H7 (cell line): ENCODE results near the gene ZNF224. TPM values are rescaled to one million over a fixed set of nuclear protein-coding genes. Genes with fewer than 3 reads are reported as not detected.

Source experiments
- DNase-seq: peaks from one replicate; pipeline ENCODE4 v3.0.0; 2012
- H3K27me3 ChIP-seq: 2 replicates; pipeline ENCODE4 v1.6.0; 2011; ENCODE audit warnings: mild to moderate bottlenecking, low read length; ENCODE audit not compliant: control insufficient read depth, insufficient read depth
- H3K36me3 ChIP-seq: replicated peaks from 2 replicates; pipeline ENCODE4 v1.5.1; 2011; ENCODE audit warnings: low read length; ENCODE audit not compliant: control insufficient read depth, insufficient read depth
- H3K4me3 ChIP-seq: 2 replicates; pipeline ENCODE4 v1.5.1; 2011; ENCODE audit warnings: low read depth, mild to moderate bottlenecking, control low read depth, low read length, moderate library complexity; ENCODE audit not compliant: insufficient read depth
- total RNA-seq: library from RNA; depleted of rRNA; stranded (reverse); fragments of >200 nt; shearing (Covaris generic); gene quantifications from 2 replicates; pipeline ENCODE4 v1.2.3, GENCODE V29; 2014; rRNA removed

The ZNF224 gene
- 9.6 and 14.0 TPM in 2 replicates for total RNA-seq

DNA sequence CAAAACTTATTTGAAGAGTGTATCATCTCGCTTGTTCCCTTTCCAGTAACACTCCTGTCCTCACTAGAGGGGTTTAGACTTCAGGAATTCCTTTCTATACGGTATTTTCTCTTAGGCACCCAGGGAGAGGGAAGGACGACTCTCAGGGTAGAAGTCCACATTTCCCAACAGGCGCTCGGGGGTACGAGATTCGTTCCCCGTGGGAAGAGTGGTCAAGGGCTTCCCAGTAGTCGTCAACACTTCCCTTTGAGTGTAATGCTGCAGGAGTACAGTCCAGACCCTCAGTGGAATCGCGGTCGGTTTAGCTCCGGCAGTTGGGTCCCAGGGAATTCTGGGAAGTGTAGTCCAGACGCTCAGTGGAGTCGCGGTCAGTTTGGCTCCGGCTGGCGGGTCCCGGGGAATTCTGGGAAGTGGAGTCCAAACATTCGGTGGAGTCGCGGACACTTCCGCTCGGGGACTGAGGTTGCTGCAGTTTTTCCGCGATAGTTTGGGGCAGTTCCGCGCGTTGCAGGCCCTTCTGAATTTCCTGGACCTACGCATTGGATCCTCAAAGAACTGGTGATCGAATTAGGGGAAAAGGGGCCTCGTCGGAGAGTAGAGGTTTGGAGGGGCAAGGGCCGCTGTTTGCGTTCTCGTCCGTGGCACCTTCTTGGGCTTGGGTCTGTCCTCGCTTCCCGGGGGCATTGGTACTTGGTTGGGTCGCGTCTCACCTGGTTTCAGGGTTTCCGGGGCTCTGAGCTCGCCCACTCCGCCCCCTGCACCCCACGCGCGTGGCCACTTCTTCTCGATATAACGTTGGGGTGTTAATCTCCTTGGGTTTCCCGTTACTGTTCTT, at the start of gene ZNF224:
Gene ZNF224, plus strand, starts transcription at position 431 of the 835 bp plus-strand sequence. CDS start 3,513 bp downstream, outside the sequence.
- peak; percentile 86 for DNase-seq
- Histone ChIP-seq H3K27me3 (no peaks in the 10 kb centered on the region), H3K4me3 (peak within 1 kb of the TSS; percentile 66), H3K36me3 (no peaks in the 10 kb centered on the region)

DNA sequence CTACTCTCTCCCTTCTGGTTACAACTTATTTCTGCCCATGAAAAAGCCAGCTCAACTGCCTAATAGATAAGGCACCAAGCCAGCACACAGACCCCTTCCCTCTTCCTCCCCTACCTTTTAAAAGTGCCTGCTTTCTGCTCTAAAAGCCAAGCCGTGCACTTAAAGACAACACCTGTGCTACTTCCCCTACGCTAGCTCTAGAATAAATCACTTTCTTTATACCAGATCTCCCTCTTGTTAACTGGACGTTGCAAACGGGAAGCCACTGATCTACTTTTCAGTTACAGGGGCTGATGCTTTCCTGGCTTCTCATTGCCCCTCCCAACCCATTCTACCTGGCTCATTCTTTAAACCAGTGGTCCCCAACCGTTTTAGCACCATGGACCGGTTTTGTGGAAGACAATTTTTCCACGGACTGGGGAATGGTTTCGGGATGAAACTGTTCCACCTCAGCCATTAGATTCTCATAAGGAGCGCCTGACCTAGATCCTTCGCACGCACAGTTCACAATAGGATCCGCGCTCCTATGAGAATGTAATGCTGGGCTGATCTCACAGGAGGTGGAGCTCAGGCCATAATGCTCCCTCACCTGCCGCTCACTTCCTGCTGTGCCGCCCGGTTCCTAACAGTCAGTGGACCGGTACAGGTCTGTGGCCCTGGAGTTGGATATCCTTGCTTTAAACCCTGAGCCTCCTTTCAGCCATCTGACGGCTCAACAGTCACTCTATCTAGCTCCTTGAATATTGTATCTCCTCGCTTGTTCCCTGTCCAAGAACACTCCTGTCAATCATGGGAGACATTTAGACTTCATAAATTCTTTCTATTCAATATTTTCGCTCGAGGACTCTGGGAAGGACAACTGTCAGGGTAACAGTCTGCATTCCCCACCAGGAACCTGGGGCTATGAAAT, 43.2 kb upstream of the ZNF224 start:
- Histone ChIP-seq H3K36me3 (no peaks in the 10 kb centered on the region), H3K4me3 (peak overlapping the region; percentile 38), H3K27me3 (0 out of 2 replicates have a peak, but pooled peaks cover 2% of the 10 kb centered on the region)
- DNase-seq, result no peak

DNA sequence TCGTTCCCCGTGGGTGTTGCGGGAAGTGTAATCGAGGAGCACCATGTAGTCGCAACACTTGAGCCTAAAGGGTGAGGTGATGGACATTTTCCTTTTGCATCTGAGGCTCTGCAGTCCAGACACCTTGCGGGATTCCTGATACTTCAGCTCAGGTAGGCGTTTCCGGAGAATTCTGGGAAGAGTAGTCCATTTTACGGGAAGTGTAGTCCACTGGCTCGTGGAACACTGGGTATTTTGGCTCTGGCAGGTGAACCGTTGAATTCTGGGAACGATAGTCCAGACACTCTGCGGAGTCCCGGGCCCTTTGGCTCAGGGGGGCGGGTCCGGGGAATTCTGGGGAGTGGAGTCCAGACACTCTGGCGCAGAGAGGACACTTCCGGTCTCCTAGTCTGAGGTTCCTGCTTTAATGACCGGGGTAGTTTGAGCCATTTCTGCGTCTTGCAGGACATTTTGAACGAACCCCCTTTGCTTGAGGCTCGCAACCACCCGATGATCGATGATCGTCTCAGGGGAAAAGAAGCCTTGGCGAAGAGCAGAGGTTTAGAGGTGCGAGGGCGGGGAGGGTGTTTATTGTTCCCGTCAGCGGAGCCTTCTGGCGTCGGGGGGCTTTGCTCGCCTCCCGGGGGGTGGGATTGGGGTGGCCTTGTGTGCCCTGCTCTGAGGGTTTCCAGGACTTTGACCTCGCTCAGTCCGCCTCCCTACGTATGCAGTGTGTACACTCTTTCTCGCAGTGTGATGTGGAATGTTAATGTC, 42.3 kb upstream of the ZNF224 start, which contains the start of gene ZNF223:
Gene ZNF223, plus strand, starts transcription at position 387 of the 753 bp plus-strand sequence. CDS start 3,141 bp downstream, outside the sequence.
- Histone ChIP-seq H3K4me3 (peak within 1 kb of the TSS; percentile 79), H3K36me3 (no peaks in the 10 kb centered on the region), H3K27me3 (0 out of 2 replicates have a peak, but pooled peaks cover 2% of the 10 kb centered on the region)
- peak; percentile 94 for DNase-seq

DNA sequence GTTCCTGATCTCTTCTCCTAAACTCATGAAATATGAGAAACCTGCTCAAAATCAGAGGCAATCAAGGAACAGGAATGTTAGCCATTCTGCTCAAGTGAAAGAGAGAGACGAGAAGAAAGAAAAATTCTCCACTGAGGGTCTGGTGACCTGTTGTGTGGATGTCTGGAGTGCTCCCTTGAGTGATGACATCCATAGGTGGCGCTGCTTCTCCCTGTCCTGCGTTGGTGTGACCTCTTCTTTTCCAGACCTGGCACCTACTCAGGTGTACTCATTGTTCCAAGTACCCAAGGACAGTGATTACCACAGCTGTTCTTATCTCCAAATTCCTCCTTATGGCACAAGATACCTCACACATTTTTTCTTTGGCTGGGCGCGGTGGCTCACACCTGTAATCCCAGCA, 38.3 kb upstream of the ZNF224 start:
- H3K27me3 ChIP-seq, result no peaks in the 10 kb centered on the region
- DNase-seq, result peak; percentile 26
- H3K4me3 ChIP-seq, result no peak overlapping the region
- H3K36me3 ChIP-seq, result peaks cover 3% of the 10 kb centered on the region

DNA sequence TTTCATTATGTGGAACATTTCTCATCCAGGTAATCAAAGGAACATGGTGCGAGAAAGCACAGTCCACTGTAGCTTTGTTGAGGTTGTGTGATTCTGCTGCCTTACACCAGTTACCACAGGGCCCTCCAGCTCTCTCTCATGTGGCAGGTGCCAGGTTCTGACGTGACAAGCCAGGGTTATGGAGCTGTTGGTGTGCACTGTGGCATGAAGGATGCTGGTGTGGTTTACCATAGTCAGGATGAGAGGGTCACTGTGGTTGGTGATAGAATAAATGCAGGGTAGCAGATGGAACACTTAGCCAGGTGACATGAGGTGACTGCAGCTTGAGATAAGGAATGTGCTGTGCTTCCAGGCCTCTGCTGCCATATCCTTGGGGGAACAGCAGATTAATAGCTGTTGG, 34.9 kb upstream of the ZNF224 start:
- H3K4me3 ChIP-seq, result no peak overlapping the region
- no peak for DNase-seq
- H3K36me3 ChIP-seq, result peaks cover 11% of the 10 kb centered on the region
- no peaks in the 10 kb centered on the region for H3K27me3 ChIP-seq

DNA sequence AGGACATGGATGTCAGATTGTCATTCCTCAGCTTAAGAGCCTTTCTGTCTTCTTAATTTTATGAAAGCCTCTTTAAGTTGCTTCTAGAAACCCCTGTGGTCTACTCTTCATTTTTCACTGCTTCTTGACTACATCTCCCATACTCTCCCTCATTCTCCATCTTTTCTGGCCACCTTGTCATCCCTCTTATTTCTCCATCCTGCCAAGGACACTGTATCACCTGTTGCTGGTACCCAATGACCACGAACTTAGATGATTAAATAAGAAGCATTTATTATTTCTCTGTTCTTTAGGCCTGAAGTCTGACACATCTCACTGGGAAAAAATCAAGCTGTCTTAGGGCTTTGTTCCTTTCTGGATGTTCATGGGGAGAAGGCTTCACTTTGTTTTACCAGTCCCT, 33.1 kb upstream of the ZNF224 start:
- H3K4me3 ChIP-seq, result no peak overlapping the region
- H3K36me3 ChIP-seq, result peaks cover 12% of the 10 kb centered on the region
- H3K27me3 ChIP-seq, result no peaks in the 10 kb centered on the region
- no peak for DNase-seq

DNA sequence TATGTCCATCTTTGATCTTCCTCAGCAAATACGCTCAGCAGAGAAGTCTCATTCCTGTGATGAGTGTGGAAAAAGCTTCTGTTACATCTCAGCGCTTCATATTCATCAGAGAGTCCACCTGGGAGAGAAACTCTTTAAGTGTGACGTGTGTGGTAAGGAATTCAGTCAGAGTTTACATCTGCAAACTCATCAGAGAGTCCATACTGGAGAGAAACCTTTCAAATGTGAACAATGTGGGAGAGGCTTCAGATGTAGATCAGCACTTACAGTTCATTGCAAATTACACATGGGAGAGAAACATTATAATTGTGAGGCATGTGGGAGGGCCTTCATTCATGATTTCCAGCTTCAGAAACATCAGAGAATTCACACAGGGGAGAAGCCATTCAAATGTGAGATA, 27.9 kb upstream of the ZNF224 start:
- Histone ChIP-seq H3K36me3 (peaks cover 15% of the 10 kb centered on the region), H3K4me3 (no peak overlapping the region), H3K27me3 (no peaks in the 10 kb centered on the region)
- DNase-seq, result no peak

DNA sequence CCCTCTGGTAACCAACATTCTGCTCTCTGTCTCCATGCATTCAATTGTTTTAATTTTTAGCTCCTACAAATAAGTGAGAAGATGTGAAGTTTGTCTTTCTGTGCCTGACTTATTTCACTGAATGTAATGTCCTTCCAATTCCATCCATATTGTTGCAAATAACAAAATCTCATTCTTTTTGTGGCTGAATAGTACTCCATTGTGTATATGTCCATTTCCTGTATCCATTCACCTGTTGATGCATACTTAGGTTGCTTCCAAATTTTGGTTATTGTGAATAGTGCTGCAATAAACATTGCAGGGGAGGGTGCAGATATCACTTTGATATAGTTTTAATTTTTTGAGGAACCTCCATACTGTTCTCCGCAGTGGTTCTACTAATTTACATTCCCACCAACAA, 24.7 kb upstream of the ZNF224 start:
- H3K4me3 ChIP-seq, result no peak overlapping the region
- H3K27me3 ChIP-seq, result peaks cover 12% of the 10 kb centered on the region; the same call in 1 of the 2 replicates
- no peak for DNase-seq
- peaks cover 7% of the 10 kb centered on the region for H3K36me3 ChIP-seq

DNA sequence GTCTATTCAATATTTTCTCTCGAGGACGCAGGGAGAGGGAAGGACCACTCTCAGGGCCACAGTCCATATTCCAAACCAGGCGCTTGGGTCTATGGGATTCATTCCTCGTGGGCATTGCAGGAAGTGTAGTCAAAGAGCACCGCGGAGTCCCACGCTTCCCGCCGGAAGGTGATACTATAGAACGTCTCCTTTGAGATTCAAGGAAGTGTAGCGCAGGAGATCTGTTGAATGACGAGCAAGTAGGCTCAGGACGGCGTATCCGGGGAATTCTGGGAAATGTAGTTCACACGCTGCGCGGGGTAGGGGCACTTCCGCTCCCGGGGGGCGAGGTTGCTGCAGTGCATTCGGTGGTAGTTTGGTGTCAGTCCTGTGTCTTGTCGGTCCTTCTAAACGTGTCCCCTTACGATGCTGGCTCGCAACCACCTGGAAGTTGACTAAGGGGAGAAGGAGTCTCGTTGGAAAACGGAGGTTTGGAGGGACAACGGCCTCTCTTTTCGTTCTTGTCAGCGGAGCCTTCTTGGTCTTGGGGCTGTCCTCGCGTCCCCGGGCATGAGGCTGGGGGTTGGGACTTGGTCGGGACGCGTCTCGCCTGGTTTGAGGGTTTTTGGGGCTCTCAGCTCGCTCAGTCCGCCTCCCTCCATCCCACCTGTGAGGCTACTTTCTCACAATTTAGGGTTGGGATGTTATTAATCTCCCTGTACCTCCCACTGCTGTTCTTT, 22.2 kb upstream of the ZNF224 start, which contains the start of gene ZNF284:
Gene ZNF284, plus strand, starts transcription at position 336 of the 719 bp plus-strand sequence. CDS start 4,231 bp downstream, outside the sequence.
- DNase-seq, result peak; percentile 89
- no peaks in the 10 kb centered on the region for H3K36me3 ChIP-seq
- peak within 1 kb of the TSS; percentile 70 for H3K4me3 ChIP-seq
- H3K27me3 ChIP-seq, result peaks cover 12% of the 10 kb centered on the region; the same call in 1 of the 2 replicates

DNA sequence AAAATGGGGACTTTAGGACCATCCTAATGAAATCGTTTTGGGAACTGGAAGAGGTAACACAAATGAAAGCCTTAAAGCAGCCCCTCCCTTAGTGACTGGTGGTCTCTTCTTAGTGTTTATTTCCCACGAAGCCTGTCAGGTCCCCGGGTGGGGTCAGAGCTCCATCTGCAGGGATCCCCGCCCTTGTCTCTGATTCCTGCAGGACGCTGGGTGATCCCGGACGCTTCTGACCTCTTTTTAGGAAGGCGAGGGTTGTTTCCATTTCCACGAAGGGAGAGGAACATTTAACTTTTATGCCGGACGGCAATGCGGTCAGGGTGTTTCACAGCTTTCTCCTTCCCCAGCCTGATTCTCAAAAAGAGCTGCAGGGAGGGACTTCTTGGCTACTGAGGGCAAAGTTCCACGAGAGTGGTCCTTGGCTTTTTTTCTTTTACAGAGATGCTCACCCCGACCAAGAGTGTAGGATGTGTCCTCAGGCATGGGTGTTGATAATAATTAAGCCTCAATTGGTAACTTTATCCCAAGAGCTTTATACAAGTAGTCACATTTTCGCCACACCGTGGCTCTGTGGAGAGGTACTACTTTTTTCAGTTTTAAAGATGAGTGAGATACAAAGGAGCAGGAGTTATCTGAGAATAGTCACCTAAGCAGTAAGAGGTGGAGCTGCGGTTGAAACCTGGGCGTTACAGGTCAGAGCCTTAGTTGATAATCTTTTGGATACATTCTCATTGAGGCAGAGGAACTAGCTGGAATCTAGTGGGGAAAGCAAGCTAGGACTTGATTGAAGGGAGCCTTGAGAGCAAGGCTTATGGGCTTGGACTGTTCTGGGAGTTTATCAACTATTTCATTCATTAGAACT, 21.4 kb upstream of the ZNF224 start:
- H3K36me3 ChIP-seq, result no peaks in the 10 kb centered on the region
- H3K27me3 ChIP-seq, result peaks cover 12% of the 10 kb centered on the region; the same call in 1 of the 2 replicates
- peak overlapping the region; percentile 70 for H3K4me3 ChIP-seq
- DNase-seq, result peak; percentile 35

DNA sequence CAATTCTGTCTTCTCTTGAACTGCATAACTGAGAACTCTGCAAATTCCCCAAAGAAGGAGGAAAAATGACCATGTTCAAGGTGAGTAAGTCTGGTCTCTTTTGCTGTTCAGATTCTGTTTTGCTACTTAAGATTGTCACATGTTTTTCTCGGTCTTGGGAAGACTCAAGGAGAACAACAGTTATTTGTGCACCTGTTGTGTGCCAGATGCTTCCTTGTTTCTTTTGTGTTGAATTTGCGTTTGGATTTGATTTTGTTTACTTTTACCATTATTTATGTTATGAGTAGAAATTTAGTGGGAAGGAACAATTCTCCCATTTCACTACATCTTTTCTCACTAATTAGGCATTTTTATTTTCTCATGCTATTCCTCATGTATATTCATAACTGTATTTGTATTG, 17.8 kb upstream of the ZNF224 start:
- Histone ChIP-seq H3K27me3 (peaks cover 12% of the 10 kb centered on the region; the same call in 1 of the 2 replicates), H3K4me3 (no peak overlapping the region)
- no peak for DNase-seq

DNA sequence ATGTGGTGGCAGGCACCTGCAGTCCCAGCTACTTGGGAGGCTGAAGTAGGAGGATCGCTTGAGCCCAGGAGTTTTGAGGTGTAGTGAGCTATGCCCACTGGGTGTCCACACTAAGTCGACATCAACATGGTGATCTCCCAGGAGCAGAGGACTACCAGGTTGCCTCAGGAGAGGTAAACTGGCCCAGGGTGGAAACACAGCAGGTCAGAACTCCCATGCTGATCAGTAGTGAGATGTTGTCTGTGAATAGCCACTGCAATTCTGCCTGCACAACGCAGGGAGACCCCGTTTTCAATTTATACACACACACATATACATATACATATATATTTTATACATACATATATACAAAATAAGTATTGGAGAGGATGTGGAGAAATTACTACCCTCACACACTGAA, 2.1 kb upstream of the ZNF224 start:
- no peak overlapping the region for H3K4me3 ChIP-seq

More for the DNA sequence above, 17.8 kb upstream of the ZNF224 start:
- H3K36me3 ChIP-seq, result no peaks in the 10 kb centered on the region

DNA sequence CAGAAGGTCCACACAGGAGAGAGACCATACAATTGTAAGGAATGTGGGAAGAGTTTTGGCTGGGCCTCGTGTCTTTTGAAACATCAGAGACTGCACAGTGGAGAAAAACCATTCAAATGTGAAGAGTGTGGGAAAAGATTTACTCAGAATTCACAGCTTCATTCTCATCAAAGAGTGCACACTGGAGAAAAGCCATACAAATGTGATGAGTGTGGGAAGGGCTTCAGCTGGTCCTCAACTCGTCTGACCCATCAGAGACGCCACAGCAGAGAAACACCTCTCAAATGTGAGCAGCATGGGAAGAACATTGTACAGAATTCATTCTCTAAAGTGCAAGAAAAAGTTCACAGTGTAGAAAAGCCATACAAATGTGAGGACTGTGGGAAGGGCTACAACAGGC, 13.6 kb downstream of the ZNF224 start:
- no peaks in the 10 kb centered on the region for H3K27me3 ChIP-seq
- peaks cover 23% of the 10 kb centered on the region for H3K36me3 ChIP-seq
- no peak overlapping the region for H3K4me3 ChIP-seq
- DNase-seq, result no peak

More for the DNA sequence above, 2.1 kb upstream of the ZNF224 start:
- no peaks in the 10 kb centered on the region for H3K36me3 ChIP-seq
- no peaks in the 10 kb centered on the region for H3K27me3 ChIP-seq
- no peak for DNase-seq
